Ishikawa (cell line): ENCODE data around the gene MUSTN1.

Experiments
- CEBPB ChIP-seq: IDR thresholded peaks from 2 replicates; pipeline ENCODE4 v1.6.1; 2012
- CREB1 ChIP-seq: IDR thresholded peaks from 2 replicates; pipeline ENCODE4 v1.6.1; 2012; ENCODE audit warnings: low read depth
- EGR1 ChIP-seq: IDR thresholded peaks from 2 replicates; pipeline ENCODE4 v1.6.1; 2012
- EP300 ChIP-seq: IDR thresholded peaks from 2 replicates; pipeline ENCODE4 v1.6.1; 2012; ENCODE audit warnings: borderline replicate concordance
- FOXM1 ChIP-seq: IDR thresholded peaks from 2 replicates; pipeline ENCODE4 v1.6.1; 2012; ENCODE audit warnings: low read depth, borderline replicate concordance
- MAX ChIP-seq: IDR thresholded peaks from 2 replicates; pipeline ENCODE4 v1.6.1; 2012
- NFIC ChIP-seq: IDR thresholded peaks from 2 replicates; pipeline ENCODE4 v1.6.1; 2012
- RAD21 ChIP-seq: IDR thresholded peaks from 2 replicates; pipeline ENCODE4 v1.6.1; 2012; ENCODE audit warnings: low read depth
- REST ChIP-seq: IDR thresholded peaks from 2 replicates; pipeline ENCODE4 v1.6.1; 2012; ENCODE audit warnings: low read depth, mild to moderate bottlenecking
- TAF1 ChIP-seq: IDR thresholded peaks from 2 replicates; pipeline ENCODE4 v1.6.1; 2012; ENCODE audit warnings: low read depth, mild to moderate bottlenecking
- TCF12 ChIP-seq: IDR thresholded peaks from 2 replicates; pipeline ENCODE4 v1.6.1; 2012; ENCODE audit warnings: low read depth
- TEAD4 ChIP-seq: IDR thresholded peaks from 2 replicates; pipeline ENCODE4 v1.6.1; 2012
- USF1 ChIP-seq: IDR thresholded peaks from 2 replicates; pipeline ENCODE4 v1.6.1; 2012
- YY1 ChIP-seq: IDR thresholded peaks from 2 replicates; pipeline ENCODE4 v1.6.1; 2012; ENCODE audit warnings: low read depth
- ZBTB7A ChIP-seq: IDR thresholded peaks from 2 replicates; pipeline ENCODE4 v1.6.1; 2012; ENCODE audit warnings: low read depth

Gene MUSTN1

GRCh38 chr3:52816654-52817053 lies 18.2 kb downstream of the MUSTN1 start:
- TF ChIP-seq NFIC (no peak), ZBTB7A (no peak), YY1 (no peak), EGR1 (no peak), MAX (no peak), USF1 (no peak), TEAD4 (no peak), TCF12 (no peak), RAD21 (no peak), FOXM1 (no peak), REST (no peak)

- TF ChIP-seq NFIC: no peak
- no peak for TF ChIP-seq USF1
- no peak for TF ChIP-seq TCF12
These were observed 18.6 kb downstream of the MUSTN1 start for GRCh38 chr3:52816199-52816598.

- TF ChIP-seq TAF1 (no peak), CREB1 (no peak), ZBTB7A (no peak), EP300 (no peak), EGR1 (no peak), TEAD4 (no peak), CEBPB (no peak), MAX (no peak), NFIC (no peak)
These were observed 21.0 kb downstream of the MUSTN1 start for GRCh38 chr3:52813810-52814209.

GRCh38 chr3:52811452-52812011 lies 23.3 kb downstream of the MUSTN1 start:
- TF ChIP-seq ZBTB7A (no peak), EP300 (no peak), EGR1 (no peak), CREB1 (no peak), YY1 (no peak), USF1 (no peak), TCF12 (no peak), FOXM1 (no peak), CEBPB (no peak), NFIC (no peak), REST (no peak), TEAD4 (no peak), MAX (no peak)

GRCh38 chr3:52810923-52811322 lies 23.9 kb downstream of the MUSTN1 start:
- TF ChIP-seq TAF1 (no peak), CREB1 (no peak), YY1 (no peak), REST (no peak), TCF12 (no peak), FOXM1 (no peak), NFIC (no peak), USF1 (no peak), EGR1 (no peak), TEAD4 (no peak)
